HepG2 (cell line): ENCODE measurements around the gene NTN5.
"Not testable (repeated sequence)": the region's sequence is repeated elsewhere in the genome, so short reads cannot be mapped to it uniquely, and the experiment has no call there.

Experiments
- AKNA ChIP-seq: sonication (generic); formaldehyde crosslinking; IDR thresholded peaks from 2 replicates; pipeline ENCODE4 v1.4.0; 2020; ENCODE audit warnings: missing genetic modification reagents, borderline replicate concordance
- CHCHD3 ChIP-seq: sonication (generic); formaldehyde crosslinking; IDR thresholded peaks from 2 replicates; pipeline ENCODE4 v1.8.0; 2022; ENCODE audit warnings: mild to moderate bottlenecking, missing genetic modification reagents, moderate library complexity
- CSRNP1 ChIP-seq: sonication (generic); formaldehyde crosslinking; IDR thresholded peaks from 2 replicates; pipeline ENCODE4 v1.8.1; 2023; ENCODE audit warnings: mild to moderate bottlenecking, missing genetic modification reagents
- GABPA ChIP-seq, 2 experiments: IDR thresholded peaks; 2 replicates each; pipeline ENCODE4 v1.6.1; 2011 to 2016; ENCODE audit warnings: low read depth in 2 of 2, low read length in 1 of 2, missing biosample characterization in 1 of 2, missing genetic modification characterization in 1 of 2
- GTF2F1 ChIP-seq: fragments of 150-350 bp; IDR thresholded peaks from 2 replicates; pipeline ENCODE4 v1.6.1; 2014; ENCODE audit warnings: low read length
- NCOA1 ChIP-seq: sonication (generic); formaldehyde crosslinking; IDR thresholded peaks from 2 replicates; pipeline ENCODE4 v1.9.0; 2021; ENCODE audit warnings: missing genetic modification reagents
- PHF20 ChIP-seq: sonication (generic); formaldehyde crosslinking; IDR thresholded peaks from 2 replicates; pipeline ENCODE4 v1.5.0; 2020; ENCODE audit warnings: mild to moderate bottlenecking, missing genetic modification reagents
- POLR2A ChIP-seq, 2 experiments: IDR thresholded peaks; 2 replicates each; pipeline ENCODE4 v1.6.1; 2011; ENCODE audit warnings: low read depth in 2 of 2, low read length in 2 of 2, mild to moderate bottlenecking in 1 of 2, moderate library complexity in 1 of 2; ENCODE audit not compliant: insufficient read depth in 1 of 2
- ZFP1 ChIP-seq: IDR thresholded peaks from 2 replicates; pipeline ENCODE4 v1.6.1; 2016
- ZNF337 ChIP-seq: sonication (generic); formaldehyde crosslinking; IDR thresholded peaks from 2 replicates; pipeline ENCODE4 v1.5.1; 2020; ENCODE audit warnings: missing genetic modification reagents, low read depth, mild to moderate bottlenecking, borderline replicate concordance
- TF ChIP-seq, protein P1 (sequence below): sonication (generic); formaldehyde crosslinking; IDR thresholded peaks from 2 replicates; pipeline ENCODE4 v1.5.0; 2020; ENCODE audit warnings: mild to moderate bottlenecking, missing genetic modification reagents, moderate library complexity
- TF ChIP-seq, protein P2 (sequence below): sonication (generic); formaldehyde crosslinking; IDR thresholded peaks from 2 replicates; pipeline ENCODE4 v1.4.0; 2020; ENCODE audit warnings: missing genetic modification reagents, low read depth, mild to moderate bottlenecking, borderline replicate concordance
- TF ChIP-seq, protein P3 (sequence below): sonication (generic); formaldehyde crosslinking; IDR thresholded peaks from 2 replicates; pipeline ENCODE4 v1.5.0; 2020; ENCODE audit warnings: missing genetic modification reagents
- TF ChIP-seq, protein P4 (sequence below), 2 experiments: sonication (generic) in 1 of 2; formaldehyde crosslinking in 1 of 2; IDR thresholded peaks; 2 replicates each; pipeline versions ENCODE4 v1.5.1 to v1.6.1; 2011 to 2020; ENCODE audit warnings: borderline replicate concordance in 1 of 2, low read depth in 1 of 2, low read length in 1 of 2, mild to moderate bottlenecking in 1 of 2, missing genetic modification reagents in 1 of 2, moderate library complexity in 1 of 2

DNA sequence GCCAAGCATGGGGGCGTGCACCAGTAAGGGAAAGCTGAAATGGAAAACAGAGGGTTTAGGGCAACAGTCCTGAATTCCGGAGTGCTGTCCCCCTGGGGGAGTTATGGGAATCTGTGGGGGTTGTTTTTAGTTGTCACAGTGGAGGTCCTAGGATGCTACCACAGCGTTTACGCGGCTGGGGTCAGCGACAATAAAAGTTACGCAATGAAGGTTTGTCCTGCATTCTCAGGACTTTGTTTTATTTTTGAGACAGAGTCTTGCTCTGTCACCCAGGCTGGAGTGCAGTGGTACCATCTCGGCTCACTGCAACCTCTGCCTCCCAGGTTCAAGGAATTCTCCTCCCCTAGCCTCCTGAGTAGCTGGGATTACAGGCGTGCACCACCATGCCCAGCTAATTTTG lies 20.8 kb upstream of the NTN5 start:
- not testable (repeated sequence) for TF ChIP-seq GABPA (IDR thresholded peaks at IDR 0.05; ENCODE audit: low read depth, low read length); GABPA (CRISPR knock-in tag; IDR thresholded peaks at IDR 0.05; ENCODE audit: low read depth); GTF2F1; POLR2A (IDR thresholded peaks at IDR 0.05; ENCODE audit: insufficient read depth in 1 of 2, low read depth in 2 of 2, low read length in 2 of 2); CSRNP1 (CRISPR knock-in tag); AKNA (CRISPR knock-in tag); ZNF337 (CRISPR knock-in tag); PHF20 (CRISPR knock-in tag); ZFP1 (CRISPR knock-in tag); CHCHD3 (CRISPR knock-in tag); NCOA1 (CRISPR knock-in tag)
- TF ChIP-seq, protein P1, sequence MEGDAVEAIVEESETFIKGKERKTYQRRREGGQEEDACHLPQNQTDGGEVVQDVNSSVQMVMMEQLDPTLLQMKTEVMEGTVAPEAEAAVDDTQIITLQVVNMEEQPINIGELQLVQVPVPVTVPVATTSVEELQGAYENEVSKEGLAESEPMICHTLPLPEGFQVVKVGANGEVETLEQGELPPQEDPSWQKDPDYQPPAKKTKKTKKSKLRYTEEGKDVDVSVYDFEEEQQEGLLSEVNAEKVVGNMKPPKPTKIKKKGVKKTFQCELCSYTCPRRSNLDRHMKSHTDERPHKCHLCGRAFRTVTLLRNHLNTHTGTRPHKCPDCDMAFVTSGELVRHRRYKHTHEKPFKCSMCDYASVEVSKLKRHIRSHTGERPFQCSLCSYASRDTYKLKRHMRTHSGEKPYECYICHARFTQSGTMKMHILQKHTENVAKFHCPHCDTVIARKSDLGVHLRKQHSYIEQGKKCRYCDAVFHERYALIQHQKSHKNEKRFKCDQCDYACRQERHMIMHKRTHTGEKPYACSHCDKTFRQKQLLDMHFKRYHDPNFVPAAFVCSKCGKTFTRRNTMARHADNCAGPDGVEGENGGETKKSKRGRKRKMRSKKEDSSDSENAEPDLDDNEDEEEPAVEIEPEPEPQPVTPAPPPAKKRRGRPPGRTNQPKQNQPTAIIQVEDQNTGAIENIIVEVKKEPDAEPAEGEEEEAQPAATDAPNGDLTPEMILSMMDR: not testable (repeated sequence)
- TF ChIP-seq, protein P2, sequence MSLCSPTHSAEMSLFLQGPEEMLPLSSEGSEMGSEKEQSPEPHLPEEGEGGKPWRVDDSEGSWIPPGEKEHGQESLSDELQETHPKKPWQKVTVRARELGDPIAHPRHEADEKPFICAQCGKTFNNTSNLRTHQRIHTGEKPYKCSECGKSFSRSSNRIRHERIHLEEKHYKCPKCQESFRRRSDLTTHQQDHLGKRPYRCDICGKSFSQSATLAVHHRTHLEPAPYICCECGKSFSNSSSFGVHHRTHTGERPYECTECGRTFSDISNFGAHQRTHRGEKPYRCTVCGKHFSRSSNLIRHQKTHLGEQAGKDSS: not testable (repeated sequence)
- TF ChIP-seq, protein P3, sequence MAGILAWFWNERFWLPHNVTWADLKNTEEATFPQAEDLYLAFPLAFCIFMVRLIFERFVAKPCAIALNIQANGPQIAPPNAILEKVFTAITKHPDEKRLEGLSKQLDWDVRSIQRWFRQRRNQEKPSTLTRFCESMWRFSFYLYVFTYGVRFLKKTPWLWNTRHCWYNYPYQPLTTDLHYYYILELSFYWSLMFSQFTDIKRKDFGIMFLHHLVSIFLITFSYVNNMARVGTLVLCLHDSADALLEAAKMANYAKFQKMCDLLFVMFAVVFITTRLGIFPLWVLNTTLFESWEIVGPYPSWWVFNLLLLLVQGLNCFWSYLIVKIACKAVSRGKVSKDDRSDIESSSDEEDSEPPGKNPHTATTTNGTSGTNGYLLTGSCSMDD (CRISPR knock-in tag): not testable (repeated sequence)
- TF ChIP-seq, protein P4, sequence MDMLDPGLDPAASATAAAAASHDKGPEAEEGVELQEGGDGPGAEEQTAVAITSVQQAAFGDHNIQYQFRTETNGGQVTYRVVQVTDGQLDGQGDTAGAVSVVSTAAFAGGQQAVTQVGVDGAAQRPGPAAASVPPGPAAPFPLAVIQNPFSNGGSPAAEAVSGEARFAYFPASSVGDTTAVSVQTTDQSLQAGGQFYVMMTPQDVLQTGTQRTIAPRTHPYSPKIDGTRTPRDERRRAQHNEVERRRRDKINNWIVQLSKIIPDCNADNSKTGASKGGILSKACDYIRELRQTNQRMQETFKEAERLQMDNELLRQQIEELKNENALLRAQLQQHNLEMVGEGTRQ (IDR thresholded peaks at IDR 0.05; ENCODE audit: low read depth, low read length): not testable (repeated sequence)
- TF ChIP-seq, protein P4 (CRISPR knock-in tag; IDR thresholded peaks at IDR 0.05; ENCODE audit: borderline replicate concordance): not testable (repeated sequence)
